H1 (cell line): ENCODE results near the gene EPHA4. TPM values are rescaled to one million over a fixed set of nuclear protein-coding genes. Genes with fewer than 3 reads are reported as not detected.
A peak's percentile ranks its signal among the peaks of the same experiment; 100 is the strongest.

ENCODE experiments used
- CTCF ChIA-PET: fragments of 300-600 bp; sonication (Branson Sonifier 250); formaldehyde crosslinking; loops from one replicate; lab custom pipeline; 2021; ENCODE audit not compliant: partially characterized antibody; lab: Charles Lee
- POLR2A ChIA-PET: fragments of 300-600 bp; sonication (Branson Sonifier 250); formaldehyde crosslinking; loops from one replicate; lab custom pipeline; 2021; ENCODE audit warnings: inconsistent platforms; ENCODE audit not compliant: partially characterized antibody; lab: Charles Lee
- DNase-seq, 2 experiments: peaks; one replicate each; pipeline versions ENCODE4 v3.0.0 to v3.0.0-alpha.2; 2010 to 2022; ENCODE audit warnings: low spot score in 2 of 2, low read depth in 1 of 2, mixed read lengths in 1 of 2
- FAIRE-seq: peaks from 2 replicates; lab custom pipeline; 2011; peaks lifted over from hg19 to GRCh38; lab: Jason Lieb, UNC
- H2AFZ ChIP-seq: 2 replicates; pipeline ENCODE4 v1.8.1; 2012; ENCODE audit warnings: low read length, inconsistent platforms
- H2AK5ac ChIP-seq: 2 replicates; pipeline ENCODE4 v1.6.1; 2013; ENCODE audit warnings: low read depth, low read length
- H2BK120ac ChIP-seq: replicated peaks from 2 replicates; pipeline ENCODE3; 2013; ENCODE audit warnings: low read depth, low read length, inconsistent platforms
- H2BK12ac ChIP-seq: 2 replicates; pipeline ENCODE4 v1.6.1; 2013; ENCODE audit warnings: low read depth, low read length
- H2BK15ac ChIP-seq: 2 replicates; pipeline ENCODE4 v1.6.1; 2013; ENCODE audit warnings: low read length
- H2BK20ac ChIP-seq: 2 replicates; pipeline ENCODE4 v1.6.1; 2013; ENCODE audit warnings: low read length
- H2BK5ac ChIP-seq: 2 replicates; pipeline ENCODE4 v1.6.1; 2013; ENCODE audit warnings: low read depth, low read length
- H3K14ac ChIP-seq: 2 replicates; pipeline ENCODE4 v1.6.1; 2013; ENCODE audit warnings: inconsistent platforms; ENCODE audit not compliant: insufficient read length
- H3K18ac ChIP-seq: 2 replicates; pipeline ENCODE4 v1.6.1; 2013; ENCODE audit warnings: low read length; ENCODE audit errors: extremely low read depth
- H3K23ac ChIP-seq: 2 replicates; pipeline ENCODE4 v1.6.1; 2013; ENCODE audit warnings: inconsistent platforms; ENCODE audit not compliant: insufficient read length
- H3K23me2 ChIP-seq: 2 replicates; pipeline ENCODE4 v1.6.1; 2013; ENCODE audit warnings: low read depth, low read length
- H3K27ac ChIP-seq: 2 replicates; pipeline ENCODE4 v1.6.1; 2011; ENCODE audit warnings: low read depth, low read length, inconsistent platforms
- H3K27me3 ChIP-seq, 4 experiments: replicated peaks in 1 of 4; 1 replicate in 1 of 4; 2 replicates in 3 of 4; pipeline versions ENCODE4 v1.6.1 to v1.8.1; 2011 to 2013; ENCODE audit warnings: low read length in 3 of 4, mild to moderate bottlenecking in 3 of 4, inconsistent platforms in 2 of 4, mixed read lengths in 2 of 4, moderate library complexity in 1 of 4; ENCODE audit not compliant: control insufficient read depth in 3 of 4, insufficient read depth in 3 of 4; ENCODE audit errors: extremely low read depth in 1 of 4
- H3K36me3 ChIP-seq, 4 experiments: 2 replicates each; pipeline versions ENCODE4 v1.6.1 to v1.8.1; 2011 to 2013; ENCODE audit warnings: mild to moderate bottlenecking in 4 of 4, low read length in 3 of 4, moderate library complexity in 2 of 4, control low read depth in 1 of 4, inconsistent platforms in 1 of 4; ENCODE audit not compliant: insufficient read depth in 4 of 4, control insufficient read depth in 2 of 4
- H3K4ac ChIP-seq: replicated peaks from 2 replicates; pipeline ENCODE3; 2013; ENCODE audit warnings: low read length, low read depth, mixed read lengths, inconsistent platforms; ENCODE audit not compliant: insufficient read length
- H3K4me1 ChIP-seq, 4 experiments: replicated peaks in 1 of 4; 1 replicate in 1 of 4; 2 replicates in 3 of 4; pipeline versions ENCODE4 v1.6.1 to v1.8.1; 2011 to 2013; ENCODE audit warnings: low read length in 3 of 4, inconsistent platforms in 2 of 4, mixed read lengths in 1 of 4; ENCODE audit not compliant: insufficient read depth in 4 of 4, control insufficient read depth in 3 of 4
- H3K4me2 ChIP-seq, 2 experiments: 2 replicates each; pipeline versions ENCODE4 v1.6.1 to v1.8.1; 2011 to 2013; ENCODE audit warnings: low read depth in 2 of 2, low read length in 2 of 2, control low read depth in 1 of 2, inconsistent platforms in 1 of 2, mild to moderate bottlenecking in 1 of 2; ENCODE audit not compliant: insufficient read depth in 1 of 2
- H3K4me3 ChIP-seq, 4 experiments: fragments of 200-600, 300-600 bp in 1 of 4; sonication (generic), shearing (Covaris generic), sonication (Bioruptor Twin) in 1 of 4; 2 replicates each; pipeline versions ENCODE4 v1.5.1 to v1.8.1; 2011 to 2016; ENCODE audit warnings: low read length in 4 of 4, low read depth in 3 of 4, control low read depth in 2 of 4, inconsistent platforms in 2 of 4, mild to moderate bottlenecking in 2 of 4, mixed read lengths in 1 of 4, moderate library complexity in 1 of 4; ENCODE audit not compliant: insufficient read depth in 2 of 4; ENCODE audit errors: extremely low read depth in 1 of 4
- H3K56ac ChIP-seq: replicated peaks from 2 replicates; pipeline ENCODE3; 2013; ENCODE audit warnings: low read depth, mild to moderate bottlenecking, mixed read lengths, low read length, inconsistent platforms; ENCODE audit not compliant: insufficient read length
- H3K79me1 ChIP-seq: 2 replicates; pipeline ENCODE4 v1.6.1; 2013; ENCODE audit warnings: low read depth, low read length, control low read depth
- H3K79me2 ChIP-seq, 2 experiments: 2 replicates each; pipeline versions ENCODE4 v1.6.1 to v1.8.1; 2012 to 2013; ENCODE audit warnings: low read length in 2 of 2, mild to moderate bottlenecking in 2 of 2, inconsistent platforms in 1 of 2; ENCODE audit not compliant: insufficient read depth in 2 of 2, control insufficient read depth in 1 of 2
- H3K9ac ChIP-seq, 4 experiments: replicated peaks in 1 of 4; 1 replicate in 1 of 4; 2 replicates in 3 of 4; pipeline versions ENCODE4 v1.6.1 to v1.8.1; 2011 to 2013; ENCODE audit warnings: low read depth in 3 of 4, low read length in 3 of 4, control low read depth in 2 of 4, mild to moderate bottlenecking in 2 of 4, moderate library complexity in 2 of 4, inconsistent platforms in 1 of 4; ENCODE audit errors: extremely low read depth in 1 of 4
- H3K9me3 ChIP-seq, 2 experiments: 2 replicates each; pipeline versions ENCODE4 v1.6.1 to v1.8.1; 2012 to 2013; ENCODE audit warnings: mild to moderate bottlenecking in 2 of 2, moderate library complexity in 2 of 2, control low read depth in 1 of 2, inconsistent platforms in 1 of 2, low read depth in 1 of 2, low read length in 1 of 2, mixed read lengths in 1 of 2; ENCODE audit not compliant: insufficient read depth in 2 of 2
- H4K20me1 ChIP-seq, 2 experiments: replicated peaks in 1 of 2; 2 replicates each; pipeline versions ENCODE3 to v1.8.1; 2011 to 2013; ENCODE audit warnings: inconsistent platforms in 2 of 2, low read length in 2 of 2, mild to moderate bottlenecking in 1 of 2; ENCODE audit not compliant: insufficient read depth in 2 of 2, control insufficient read depth in 1 of 2
- H4K5ac ChIP-seq: 2 replicates; pipeline ENCODE4 v1.6.1; 2013; ENCODE audit warnings: low read length, low read depth, mixed read lengths, inconsistent platforms; ENCODE audit not compliant: insufficient read length
- H4K8ac ChIP-seq: 2 replicates; pipeline ENCODE4 v1.8.0; 2013; ENCODE audit warnings: mild to moderate bottlenecking, moderate library complexity, low read length, inconsistent platforms; ENCODE audit not compliant: insufficient read depth; ENCODE audit errors: extremely low read depth
- H4K91ac ChIP-seq: replicated peaks from 2 replicates; pipeline ENCODE3; 2013; ENCODE audit warnings: low read length, mixed read lengths, inconsistent platforms; ENCODE audit not compliant: insufficient read length
- CREB1 ChIP-seq: IDR thresholded peaks from 2 replicates; pipeline ENCODE4 v1.6.1; 2012; ENCODE audit warnings: inconsistent platforms
- CTCF ChIP-seq, 3 experiments: IDR thresholded peaks; 1 replicate in 2 of 3; 2 replicates in 1 of 3; pipeline versions ENCODE4 v1.5.1 to v1.6.1; 2011; ENCODE audit warnings: low read length in 3 of 3, mild to moderate bottlenecking in 3 of 3, inconsistent platforms in 2 of 3, low read depth in 1 of 3, moderate library complexity in 1 of 3; ENCODE audit not compliant: insufficient read depth in 1 of 3; ENCODE audit errors: control extremely low read depth in 1 of 3
- HDAC2 ChIP-seq, 2 experiments: fragments of 300-600 bp in 1 of 2; sonication (generic) in 1 of 2; IDR thresholded peaks; 2 replicates each; pipeline ENCODE4 v1.6.1; 2011 to 2012; ENCODE audit warnings: low read depth in 2 of 2, low read length in 2 of 2, mild to moderate bottlenecking in 2 of 2, moderate library complexity in 2 of 2, borderline replicate concordance in 1 of 2, inconsistent platforms in 1 of 2
- KDM1A ChIP-seq: fragments of 200-600, 300-600 bp; sonication (generic); IDR thresholded peaks from 2 replicates; pipeline ENCODE4 v1.7.1; 2016; ENCODE audit warnings: mild to moderate bottlenecking, low read length, borderline replicate concordance
- KDM4A ChIP-seq: IDR thresholded peaks from one replicate; pipeline ENCODE4 v1.7.1; 2012; ENCODE audit warnings: low read depth, mild to moderate bottlenecking, moderate library complexity, low read length, inconsistent platforms; ENCODE audit not compliant: severe bottlenecking
- RAD21 ChIP-seq, 2 experiments: IDR thresholded peaks in 1 of 2; conservative IDR thresholded peaks in 1 of 2; 2 replicates each; pipeline ENCODE4 v1.6.1; 2011; ENCODE audit warnings: low read depth in 2 of 2, low read length in 2 of 2, improper control_type of control experiment in 1 of 2, inconsistent platforms in 1 of 2, mild to moderate bottlenecking in 1 of 2, moderate library complexity in 1 of 2
- SP4 ChIP-seq: IDR thresholded peaks from 2 replicates; pipeline ENCODE4 v1.6.1; 2012; ENCODE audit warnings: low read length, inconsistent platforms
- WGBS, 2 experiments: shearing (Covaris generic) in 1 of 2; methylation state at CpG; one replicate each; pipeline versions ENCODE4 v1.1.6 to v1.1.7; 2013 to 2015; ENCODE audit warnings: low lambda C conversion rate in 2 of 2, mixed read lengths in 2 of 2, inconsistent platforms in 1 of 2, low coverage in 1 of 2, missing lambda C conversion rate in 1 of 2; ENCODE audit not compliant: insufficient replicate concordance in 2 of 2, insufficient coverage in 1 of 2, insufficient read length in 1 of 2; ENCODE audit errors: extremely low coverage in 1 of 2, missing lambda C conversion rate in 1 of 2; 5-methylcytosine and 5-hydroxymethylcytosine counted together
- polyA plus RNA-seq, 7 experiments: library from polyadenylated mRNA; depleted of rRNA in 3 of 7; stranded (reverse) in 5 of 7; unstranded in 2 of 7; fragments of >200 nt in 5 of 7; fragments of 200-250 nt in 2 of 7; gene quantifications; 1 replicate in 5 of 7; 2 replicates in 1 of 7; 4 replicates in 1 of 7; pipeline versions ENCODE4 v1.2.1 to v1.2.3, GENCODE V29; 2011 to 2013; ENCODE audit warnings: missing spikeins in 2 of 7, mixed read lengths in 2 of 7
- total RNA-seq: library from RNA; stranded (reverse); fragmentation: NEBNext Ultra II Directional; extraction: Animal tissue kit (Norgen Biotek cat#: 25700); gene quantifications from 2 replicates; pipeline ENCODE4 v1.2.1, GENCODE V29; 2021
- TF ChIP-seq, protein P1 (sequence below): IDR thresholded peaks from 2 replicates; pipeline ENCODE4 v1.6.1; 2012; ENCODE audit warnings: inconsistent platforms

EPHA4 gene
- total and polyA plus RNA-seq, 2 of the 8 experiments (the other 6 are each of a cell fraction or from before 2014, with no cell fraction given) = 4.3 to 5.7 TPM

GRCh38 chr2:221569425-221569845 is 2.7 kb downstream of the EPHA4 start:
- DNase-seq (peak in 1 of 2 experiments; percentile 58), FAIRE-seq (no peak)
- POLR2A ChIA-PET = no interaction called here
- Histone ChIP-seq H3K4ac (no peak overlapping the region), H3K56ac (no peak overlapping the region), H3K4me1 (peaks cover 4 to 18% (median 7%) of the 10 kb centered on the region in 4 experiments; a peak in 6 of 7 replicates), H2BK5ac (no peak overlapping the region), H4K20me1 (peaks cover 3 to 6% of the 10 kb centered on the region in 2 experiments)
- WGBS, 2 experiments = 2% methylated on average over 14 of the region's 14 CpGs; no CpG with 5 or more reads in 1 of the 2 experiments
- TF ChIP-seq RAD21 (IDR thresholded peaks at IDR 0.05 in 1 of 2, conservative IDR thresholded peaks at IDR 0.05 in 1 of 2; ENCODE audit: low read depth in 2 of 2, low read length in 2 of 2) (peak; percentile 53 to 62), CREB1 (peak; percentile 56; the same call in 1 of the 2 replicates), KDM4A (peak; percentile 56), KDM1A (no peak), SP4 (no peak), CTCF (IDR thresholded peaks at IDR 0.05; ENCODE audit: control extremely low read depth in 1 of 3, insufficient read depth in 1 of 3, low read depth in 1 of 3, low read length in 3 of 3) (peak in 1 of 3 experiments; percentile 45; a peak in 1 of 4 replicates), HDAC2 (IDR thresholded peaks at IDR 0.05; ENCODE audit: borderline replicate concordance in 1 of 2, low read depth in 2 of 2, low read length in 2 of 2) (0 out of 4 replicates have a peak, but pooled peaks of 1 of the 2 experiments have one; percentile 67)
- TF ChIP-seq, protein P1, sequence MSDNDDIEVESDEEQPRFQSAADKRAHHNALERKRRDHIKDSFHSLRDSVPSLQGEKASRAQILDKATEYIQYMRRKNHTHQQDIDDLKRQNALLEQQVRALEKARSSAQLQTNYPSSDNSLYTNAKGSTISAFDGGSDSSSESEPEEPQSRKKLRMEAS = peak; percentile 36
- TF ChIP-seq, all 59 proteins: peak for 6
- Histone ChIP-seq H3K4me2 (peak overlapping the region; percentile 84 to 97), H2BK12ac (0 out of 2 replicates have a peak overlapping the region, but pooled peaks have one; percentile 60), H4K91ac (no peak overlapping the region), H3K9ac (peak overlapping the region in 3 of 4 experiments; percentile 8 to 24 (median 9); a peak in 3 of 7 replicates), H2BK15ac (peak overlapping the region; percentile 29; the same call in 1 of the 2 replicates), H2AFZ (peak overlapping the region; percentile 75; the same call in 1 of the 2 replicates), H3K79me2 (peaks cover 0 to 3% of the 10 kb centered on the region in 2 experiments; a peak in 2 of 4 replicates), H3K27me3 (peaks cover 3 to 28% (median 23%) of the 10 kb centered on the region in 4 experiments), H2BK120ac (peak overlapping the region; percentile 24), H3K18ac (peak overlapping the region; percentile 83), H3K23me2 (peaks cover 31% of the 10 kb centered on the region), H3K36me3 (no peaks in the 10 kb centered on the region; a peak in 1 of 8 replicates), H2BK20ac (0 out of 2 replicates have a peak overlapping the region, but pooled peaks have one; percentile 61), H3K4me3 (peak overlapping the region; percentile 61 to 77 (median 70); a peak in 7 of 8 replicates), H2AK5ac (no peak overlapping the region), H3K23ac (no peak overlapping the region), H3K9me3 (no peaks in the 10 kb centered on the region), H4K8ac (no peak overlapping the region), H3K14ac (no peak overlapping the region), H3K27ac (no peak overlapping the region), H4K5ac (no peak overlapping the region), H3K79me1 (peaks cover 4% of the 10 kb centered on the region; the same call in 1 of the 2 replicates)
- CTCF ChIA-PET = interaction anchor here (1.0 kb wide), 1 partner anchor 474 kb away, joined by 4 read pairs; no protein-coding TSS in a partner anchor
